AG04449 (cell line): Measurements from ENCODE around the gene TWIST2.

ENCODE experiments used
- CTCF ChIA-PET: fragments of 350-600 bp; formaldehyde crosslinking; extraction: SDS; loops from one replicate; lab custom pipeline; 2021; ENCODE audit warnings: antibody characterized with exemption; lab: Yijun Ruan, JAX
- POLR2A ChIA-PET: fragments of 400-600, 350-600 bp; formaldehyde crosslinking; extraction: SDS; loops from one replicate; lab custom pipeline; 2020; ENCODE audit warnings: antibody characterized with exemption, inconsistent platforms; lab: Yijun Ruan, JAX
- DNase-seq: peaks from one replicate; pipeline ENCODE4 v3.0.0-alpha.2; 2010; ENCODE audit warnings: low read depth, low spot score
- H3K4me3 ChIP-seq: 2 replicates; pipeline ENCODE4 v1.5.1; 2011; ENCODE audit warnings: low read depth, mild to moderate bottlenecking, control low read depth, low read length
- CTCF ChIP-seq: IDR thresholded peaks from one replicate; pipeline ENCODE4 v1.5.1; 2011; ENCODE audit warnings: mild to moderate bottlenecking, moderate library complexity, low read length, control low read depth, inconsistent platforms; ENCODE audit not compliant: insufficient read depth; ENCODE audit errors: missing control alignments

Gene TWIST2

GRCh38 chr2:238950551-238950950, 102.7 kb downstream of the TWIST2 start:
- ChIA-PET POLR2A (no interaction called here), CTCF (interaction anchor here (0.6 to 4.8 kb wide), 2 partner anchors 10 to 20 kb away, joined by 3 to 14 read pairs; no protein-coding TSS in a partner anchor)
- DNase-seq: no peak
- H3K4me3 ChIP-seq: no peak overlapping the region
- no peak for TF ChIP-seq CTCF

GRCh38 chr2:238952261-238952919, 104.5 kb downstream of the TWIST2 start:
- CTCF ChIA-PET: interaction anchor here (1.0 to 8.8 kb wide), 5 partner anchors 8 to 581 kb away, joined by 3 to 67 read pairs (median 4); no protein-coding TSS in a partner anchor
- POLR2A ChIA-PET: no interaction called here
- DNase-seq: no peak
- no peak overlapping the region for H3K4me3 ChIP-seq
- no peak for TF ChIP-seq CTCF

- no peak overlapping the region for H3K4me3 ChIP-seq
- POLR2A ChIA-PET: no interaction called here
- no peak for DNase-seq
- TF ChIP-seq CTCF: no peak
- CTCF ChIA-PET: interaction anchor here (1.2 to 8.8 kb wide), 4 partner anchors 8 to 18 kb away, joined by 3 to 67 read pairs (median 46); no protein-coding TSS in a partner anchor
Observed at GRCh38 chr2:238954841-238955591, 107.1 kb downstream of the TWIST2 start.

GRCh38 chr2:238955648-238956531, 108.0 kb downstream of the TWIST2 start:
- no peak for TF ChIP-seq CTCF
- H3K4me3 ChIP-seq: no peak overlapping the region
- CTCF ChIA-PET: interaction anchor here (1.2 to 8.8 kb wide), 5 partner anchors 9 to 171 kb away, joined by 3 to 67 read pairs (median 29); no protein-coding TSS in a partner anchor
- POLR2A ChIA-PET: interaction anchor here (1.0 kb wide), 1 partner anchor 87 kb away, joined by 3 read pairs; no protein-coding TSS in a partner anchor
- no peak for DNase-seq

GRCh38 chr2:238956676-238957075, 108.8 kb downstream of the TWIST2 start:
- POLR2A ChIA-PET: interaction anchor here (1.0 to 1.5 kb wide), 2 partner anchors 9 to 86 kb away, joined by 3 read pairs; no protein-coding TSS in a partner anchor
- no peak for DNase-seq
- no peak for TF ChIP-seq CTCF
- CTCF ChIA-PET: interaction anchor here (1.2 to 8.8 kb wide), 4 partner anchors 10 to 172 kb away, joined by 3 to 67 read pairs (median 46); no protein-coding TSS in a partner anchor
- H3K4me3 ChIP-seq: no peak overlapping the region
